Measurements from ENCODE around the gene HOXB13.
A peak's percentile ranks its signal among the peaks of the same experiment; 100 is the strongest.
"Not testable (repeated sequence)": the region's sequence is repeated elsewhere in the genome, so short reads cannot be mapped to it uniquely, and the experiment has no call there.

HOXB13 gene

GRCh38 chr17:48726916-48727286 lies 1.6 kb downstream of the HOXB13 start:
- FAIRE-seq = no peak
- DNase-seq (ENCODE audit: low spot score) = no peak

GRCh38 chr17:48726114-48726915 lies 2.2 kb downstream of the HOXB13 start:
- DNase-seq (ENCODE audit: low spot score) (no peak), FAIRE-seq (no peak)

- FAIRE-seq = no peak
- no peak for DNase-seq (ENCODE audit: low spot score)
These were observed 3.1 kb downstream of the HOXB13 start for GRCh38 chr17:48725288-48726064.

GRCh38 chr17:48725004-48725287 lies 3.6 kb downstream of the HOXB13 start:
- FAIRE-seq = no peak
- no peak for DNase-seq (ENCODE audit: low spot score)

- DNase-seq (ENCODE audit: low spot score) = peak; percentile 60
- no peak for FAIRE-seq
These were observed 4.1 kb downstream of the HOXB13 start for GRCh38 chr17:48724251-48725003.

GRCh38 chr17:48723423-48724250 lies 4.9 kb downstream of the HOXB13 start:
- no peak for DNase-seq (ENCODE audit: low spot score)
- no peak for FAIRE-seq

- DNase-seq (ENCODE audit: low spot score) = no peak
- no peak for FAIRE-seq
These were observed 5.6 kb downstream of the HOXB13 start, which contains the start of gene PRAC2 for GRCh38 chr17:48722915-48723422. PRAC2 (plus strand) TSS chr17:48723185; CDS start chr17:48724411, 1,226 bp downstream.

GRCh38 chr17:48722201-48722907 lies 6.2 kb downstream of the HOXB13 start, which contains the start of gene PRAC1:
PRAC1 (minus strand) TSS chr17:48722518; CDS start chr17:48722392, 126 bp downstream.
- DNase-seq (ENCODE audit: low spot score) (no peak), FAIRE-seq (no peak)

GRCh38 chr17:48721009-48721402 lies 7.5 kb downstream of the HOXB13 start:
- DNase-seq (ENCODE audit: low spot score) (no peak), FAIRE-seq (no peak)

- no peak for DNase-seq (ENCODE audit: low spot score)
- no peak for FAIRE-seq
These were observed 8.1 kb downstream of the HOXB13 start for GRCh38 chr17:48720266-48721008.

- DNase-seq (ENCODE audit: low spot score) (no peak), FAIRE-seq (no peak)
These were observed 8.8 kb downstream of the HOXB13 start for GRCh38 chr17:48719642-48720265.

GRCh38 chr17:48718761-48719641 lies 9.5 kb downstream of the HOXB13 start:
- FAIRE-seq (no peak), DNase-seq (ENCODE audit: low spot score) (no peak)

GRCh38 chr17:48718227-48718760 lies 10.3 kb downstream of the HOXB13 start:
- FAIRE-seq (no peak), DNase-seq (ENCODE audit: low spot score) (no peak)

GRCh38 chr17:48717367-48718226 lies 11.0 kb downstream of the HOXB13 start:
- FAIRE-seq (no peak), DNase-seq (ENCODE audit: low spot score) (no peak)

GRCh38 chr17:48716549-48716948 lies 12.0 kb downstream of the HOXB13 start:
- DNase-seq (ENCODE audit: low spot score); FAIRE-seq: not testable (repeated sequence)

- FAIRE-seq (no peak), DNase-seq (ENCODE audit: low spot score) (no peak)
These were observed 12.8 kb downstream of the HOXB13 start for GRCh38 chr17:48715496-48716399.

Measured in urothelium cell line (cell line).